ENCODE data around the gene ADAM12.
A peak's percentile ranks its signal among the peaks of the same experiment; 100 is the strongest.

Gene ADAM12

DNA sequence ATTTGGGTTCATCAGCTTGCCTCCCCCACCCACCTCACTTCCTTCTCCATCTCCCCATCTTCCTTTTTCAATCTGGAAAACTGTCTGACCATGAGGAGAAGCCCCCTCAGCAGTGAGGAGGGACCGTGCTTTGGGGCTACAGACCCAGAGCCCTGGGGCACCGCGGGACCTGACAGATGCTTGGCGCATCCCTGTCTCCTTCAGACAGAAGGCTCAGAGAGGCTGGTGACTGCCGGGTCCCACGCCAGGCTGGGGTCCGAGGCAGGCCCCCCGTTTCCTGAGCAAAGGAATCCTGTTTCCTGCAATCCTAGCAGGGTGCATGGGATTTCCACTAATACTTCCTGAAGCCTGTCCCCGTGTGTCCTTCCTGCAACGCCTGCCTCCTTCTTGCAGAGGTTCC lies 344.9 kb downstream of the ADAM12 start:
- Histone ChIP-seq H2BK12ac (ENCODE audit: low read length) (no peak overlapping the region), H2BK120ac (ENCODE audit: insufficient read depth, low read length, poor library complexity) (no peak overlapping the region), H3K4ac (ENCODE audit: low read depth, low read length) (no peak overlapping the region), H3K79me1 (ENCODE audit: low read length) (no peaks in the 10 kb centered on the region), H3K79me2 (ENCODE audit: control insufficient read depth, insufficient read depth, low read length, poor library complexity) (no peaks in the 10 kb centered on the region), H4K12ac (ENCODE audit: low read depth, low read length) (no peak overlapping the region), H2AFZ (ENCODE audit: insufficient read depth, low read length, poor library complexity) (no peak overlapping the region), H3K4me2 (ENCODE audit: low read length) (no peak overlapping the region), H3K36me3 (ENCODE audit: control insufficient read depth in 1 of 2, insufficient read depth in 2 of 2, low read length in 2 of 2) (peaks cover 0 to 2% of the 10 kb centered on the region in 2 experiments), H3K27me3 (ENCODE audit: insufficient read depth, low read length) (no peaks in the 10 kb centered on the region), H2AK5ac (ENCODE audit: low read length) (no peak overlapping the region), H4K91ac (ENCODE audit: low read depth, low read length) (no peak overlapping the region), H3K4me1 (ENCODE audit: control insufficient read depth in 1 of 2, insufficient read depth in 2 of 2, low read length in 2 of 2) (peaks cover 0 to 8% of the 10 kb centered on the region in 2 experiments), H3K27ac (ENCODE audit: low read depth, low read length) (no peak overlapping the region), H2BK5ac (ENCODE audit: low read depth, low read length, poor library complexity) (no peak overlapping the region), H3K9ac (ENCODE audit: low read length) (no peak overlapping the region), H3K18ac (ENCODE audit: low read length) (no peak overlapping the region), H3K23ac (ENCODE audit: low read length) (no peak overlapping the region), H4K8ac (ENCODE audit: low read depth, low read length) (no peak overlapping the region), H3K9me3 (ENCODE audit: insufficient read depth, low read depth, low read length) (peaks cover 6% of the 10 kb centered on the region), H3K4me3 (ENCODE audit: low read depth, low read length) (peak overlapping the region; percentile 26), H3K14ac (ENCODE audit: low read length) (no peak overlapping the region)
- no CpG with 5 or more reads among the region's 10 CpGs for WGBS (ENCODE audit: extremely low coverage, insufficient coverage, insufficient read length)
- no peak for DNase-seq

GRCh38 chr10:126042906-126043305 lies 345.4 kb downstream of the ADAM12 start:
- DNase-seq, result no peak
- H2AFZ ChIP-seq (ENCODE audit: insufficient read depth, low read length, poor library complexity), result no peak overlapping the region
- H3K18ac ChIP-seq (ENCODE audit: low read length), result no peak overlapping the region
- no peak overlapping the region for H4K91ac ChIP-seq (ENCODE audit: low read depth, low read length)
- no peak overlapping the region for H3K4ac ChIP-seq (ENCODE audit: low read depth, low read length)
- H3K9me3 ChIP-seq (ENCODE audit: insufficient read depth, low read depth, low read length), result peaks cover 8% of the 10 kb centered on the region
- no peak overlapping the region for H4K12ac ChIP-seq (ENCODE audit: low read depth, low read length)
- H3K79me1 ChIP-seq (ENCODE audit: low read length), result no peaks in the 10 kb centered on the region
- H2BK120ac ChIP-seq (ENCODE audit: insufficient read depth, low read length, poor library complexity), result no peak overlapping the region
- H3K9ac ChIP-seq (ENCODE audit: low read length), result no peak overlapping the region
- peaks cover 0 to 8% of the 10 kb centered on the region in 2 experiments for H3K4me1 ChIP-seq (ENCODE audit: control insufficient read depth in 1 of 2, insufficient read depth in 2 of 2, low read length in 2 of 2)
- peak overlapping the region; percentile 26 for H3K4me3 ChIP-seq (ENCODE audit: low read depth, low read length)
- no peaks in the 10 kb centered on the region for H3K27me3 ChIP-seq (ENCODE audit: insufficient read depth, low read length)
- no peak overlapping the region for H4K8ac ChIP-seq (ENCODE audit: low read depth, low read length)
- no peak overlapping the region for H3K23ac ChIP-seq (ENCODE audit: low read length)
- no peak overlapping the region for H3K27ac ChIP-seq (ENCODE audit: low read depth, low read length)
- H3K14ac ChIP-seq (ENCODE audit: low read length), result no peak overlapping the region
- no peak overlapping the region for H2AK5ac ChIP-seq (ENCODE audit: low read length)
- H2BK12ac ChIP-seq (ENCODE audit: low read length), result no peak overlapping the region
- H3K79me2 ChIP-seq (ENCODE audit: control insufficient read depth, insufficient read depth, low read length, poor library complexity), result no peaks in the 10 kb centered on the region
- peaks cover 0 to 2% of the 10 kb centered on the region in 2 experiments for H3K36me3 ChIP-seq (ENCODE audit: control insufficient read depth in 1 of 2, insufficient read depth in 2 of 2, low read length in 2 of 2)
- H2BK5ac ChIP-seq (ENCODE audit: low read depth, low read length, poor library complexity), result no peak overlapping the region
- no peak overlapping the region for H3K4me2 ChIP-seq (ENCODE audit: low read length)
- no CpG with 5 or more reads among the region's 10 CpGs for WGBS (ENCODE audit: extremely low coverage, insufficient coverage, insufficient read length)

DNA sequence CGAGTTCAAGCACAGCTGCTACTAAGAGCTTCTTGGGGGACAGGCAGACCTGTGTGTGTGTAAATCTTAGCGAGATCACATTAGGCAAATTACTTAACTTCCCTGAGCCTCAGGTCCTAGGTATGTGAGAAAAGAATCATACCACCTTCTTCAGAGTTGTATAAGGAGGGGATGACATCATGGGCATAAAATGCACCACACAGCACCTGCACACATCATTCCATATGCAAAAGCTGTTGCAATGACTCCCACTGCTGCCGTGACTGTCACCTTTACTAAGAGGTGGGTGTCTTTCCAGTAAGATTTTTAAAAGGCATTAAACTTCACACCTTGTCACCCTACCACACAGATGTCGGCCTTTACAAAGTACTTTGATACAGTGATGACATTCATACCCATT lies 345.9 kb downstream of the ADAM12 start:
- Histone ChIP-seq H4K12ac (ENCODE audit: low read depth, low read length) (no peak overlapping the region), H3K14ac (ENCODE audit: low read length) (no peak overlapping the region), H2BK12ac (ENCODE audit: low read length) (no peak overlapping the region), H4K91ac (ENCODE audit: low read depth, low read length) (no peak overlapping the region), H3K36me3 (ENCODE audit: control insufficient read depth in 1 of 2, insufficient read depth in 2 of 2, low read length in 2 of 2) (peaks cover 0 to 2% of the 10 kb centered on the region in 2 experiments), H2AFZ (ENCODE audit: insufficient read depth, low read length, poor library complexity) (no peak overlapping the region), H3K9ac (ENCODE audit: low read length) (no peak overlapping the region), H3K9me3 (ENCODE audit: insufficient read depth, low read depth, low read length) (peaks cover 8% of the 10 kb centered on the region), H2AK5ac (ENCODE audit: low read length) (no peak overlapping the region), H3K4me2 (ENCODE audit: low read length) (no peak overlapping the region), H3K4me3 (ENCODE audit: low read depth, low read length) (no peak overlapping the region), H3K4me1 (ENCODE audit: control insufficient read depth in 1 of 2, insufficient read depth in 2 of 2, low read length in 2 of 2) (peaks cover 0 to 8% of the 10 kb centered on the region in 2 experiments), H2BK120ac (ENCODE audit: insufficient read depth, low read length, poor library complexity) (no peak overlapping the region), H3K4ac (ENCODE audit: low read depth, low read length) (no peak overlapping the region), H3K23ac (ENCODE audit: low read length) (no peak overlapping the region), H3K18ac (ENCODE audit: low read length) (no peak overlapping the region), H3K79me2 (ENCODE audit: control insufficient read depth, insufficient read depth, low read length, poor library complexity) (no peaks in the 10 kb centered on the region), H3K27ac (ENCODE audit: low read depth, low read length) (no peak overlapping the region), H2BK5ac (ENCODE audit: low read depth, low read length, poor library complexity) (no peak overlapping the region), H3K27me3 (ENCODE audit: insufficient read depth, low read length) (no peaks in the 10 kb centered on the region), H4K8ac (ENCODE audit: low read depth, low read length) (no peak overlapping the region), H3K79me1 (ENCODE audit: low read length) (no peaks in the 10 kb centered on the region)
- peak in 1 of 2 donors; percentile 57 for DNase-seq
- no CpG with 5 or more reads among the region's 4 CpGs for WGBS (ENCODE audit: extremely low coverage, insufficient coverage, insufficient read length)

GRCh38 chr10:126041804-126042231 lies 346.5 kb downstream of the ADAM12 start:
- Histone ChIP-seq H3K79me1 (ENCODE audit: low read length) (no peaks in the 10 kb centered on the region), H3K79me2 (ENCODE audit: control insufficient read depth, insufficient read depth, low read length, poor library complexity) (no peaks in the 10 kb centered on the region), H3K36me3 (ENCODE audit: control insufficient read depth in 1 of 2, insufficient read depth in 2 of 2, low read length in 2 of 2) (peaks cover 0 to 2% of the 10 kb centered on the region in 2 experiments), H4K12ac (ENCODE audit: low read depth, low read length) (no peak overlapping the region), H4K8ac (ENCODE audit: low read depth, low read length) (no peak overlapping the region), H2BK120ac (ENCODE audit: insufficient read depth, low read length, poor library complexity) (no peak overlapping the region), H2BK12ac (ENCODE audit: low read length) (no peak overlapping the region), H3K27ac (ENCODE audit: low read depth, low read length) (no peak overlapping the region), H3K18ac (ENCODE audit: low read length) (no peak overlapping the region), H3K27me3 (ENCODE audit: insufficient read depth, low read length) (no peaks in the 10 kb centered on the region), H3K9ac (ENCODE audit: low read length) (no peak overlapping the region), H3K14ac (ENCODE audit: low read length) (no peak overlapping the region), H2BK5ac (ENCODE audit: low read depth, low read length, poor library complexity) (no peak overlapping the region), H3K4me3 (ENCODE audit: low read depth, low read length) (no peak overlapping the region), H4K91ac (ENCODE audit: low read depth, low read length) (no peak overlapping the region), H3K9me3 (ENCODE audit: insufficient read depth, low read depth, low read length) (peaks cover 8% of the 10 kb centered on the region), H3K4me2 (ENCODE audit: low read length) (no peak overlapping the region), H2AK5ac (ENCODE audit: low read length) (no peak overlapping the region), H3K4me1 (ENCODE audit: control insufficient read depth in 1 of 2, insufficient read depth in 2 of 2, low read length in 2 of 2) (peaks cover 0 to 8% of the 10 kb centered on the region in 2 experiments), H3K23ac (ENCODE audit: low read length) (no peak overlapping the region), H3K4ac (ENCODE audit: low read depth, low read length) (no peak overlapping the region), H2AFZ (ENCODE audit: insufficient read depth, low read length, poor library complexity) (no peak overlapping the region)
- WGBS (ENCODE audit: extremely low coverage, insufficient coverage, insufficient read length), result no CpG with 5 or more reads among the region's 12 CpGs
- peak; percentile 65 to 67 for DNase-seq

All from trophoblast cell (in vitro differentiated cells and primary cell).